Natural killer cell (primary cell): ENCODE data around the gene CAMK2D. TPM values are rescaled to one million over a fixed set of nuclear protein-coding genes. Genes with fewer than 3 reads are reported as not detected.

ENCODE experiments used
- ATAC-seq, 3 donors: fragments of 150-1000 bp in 2 of 3; fragments of 200-7000 bp in 1 of 3; cut with Tn5 transposase; 1 replicate in 1 of 3; 2 replicates in 2 of 3; pipeline ENCODE4 v1.10.0; 2021; ENCODE audit warnings: mild to moderate bottlenecking in 2 of 3, moderate library complexity in 2 of 3
- DNase-seq, 2 donors: peaks; one replicate each; pipeline versions ENCODE4 v3.0.0 to v3.0.0-alpha.2; 2013 to 2021; ENCODE audit warnings: mixed read lengths in 1 of 2
- H3K27ac ChIP-seq: one replicate; pipeline ENCODE4 v1.5.1; 2013; ENCODE audit warnings: mild to moderate bottlenecking, low read length
- H3K27me3 ChIP-seq: one replicate; pipeline ENCODE4 v1.6.1; 2013; ENCODE audit warnings: low read length; ENCODE audit not compliant: control insufficient read depth, insufficient read depth
- H3K36me3 ChIP-seq: one replicate; pipeline ENCODE4 v1.6.1; 2013; ENCODE audit warnings: low read length; ENCODE audit not compliant: control insufficient read depth, insufficient read depth
- H3K4me1 ChIP-seq: one replicate; pipeline ENCODE4 v1.6.1; 2013; ENCODE audit warnings: low read length; ENCODE audit not compliant: control insufficient read depth, insufficient read depth
- H3K4me3 ChIP-seq: one replicate; pipeline ENCODE4 v1.5.1; 2013; ENCODE audit warnings: low read length
- H3K9me3 ChIP-seq: one replicate; pipeline ENCODE4 v1.6.1; 2013; ENCODE audit warnings: low read length; ENCODE audit not compliant: control insufficient read depth, insufficient read depth
- H3K27ac Mint-ChIP-seq, 2 donors: one replicate each; pipeline ENCODE4 v1.8.0; 2022; ENCODE audit warnings: mild to moderate bottlenecking in 2 of 2, mixed read lengths in 2 of 2, moderate library complexity in 1 of 2
- H3K27me3 Mint-ChIP-seq, 2 donors: one replicate each; pipeline ENCODE4 v1.8.0; 2022; ENCODE audit warnings: low read depth in 2 of 2, mixed read lengths in 2 of 2
- H3K36me3 Mint-ChIP-seq: one replicate; pipeline ENCODE4 v1.8.0; 2022; ENCODE audit warnings: mixed read lengths
- H3K4me1 Mint-ChIP-seq, 2 donors: one replicate each; pipeline ENCODE4 v1.8.0; 2022; ENCODE audit warnings: mixed read lengths in 2 of 2
- H3K4me3 Mint-ChIP-seq: one replicate; pipeline ENCODE4 v1.8.0; 2022; ENCODE audit warnings: mild to moderate bottlenecking, moderate library complexity, mixed read lengths
- H3K9me3 Mint-ChIP-seq, 2 donors: one replicate each; pipeline ENCODE4 v1.8.0; 2022; ENCODE audit warnings: mixed read lengths in 2 of 2
- WGBS: methylation state at CpG from one replicate; pipeline ENCODE4 v1.1.7; 2013; ENCODE audit warnings: missing lambda C conversion rate; ENCODE audit not compliant: insufficient coverage; 5-methylcytosine and 5-hydroxymethylcytosine counted together
- intact Hi-C: fragments of 100-400 bp; cut with micrococcal nuclease; formaldehyde crosslinking; loops from one replicate; pipeline ENCODE4 v1.14.2; 2022
- total RNA-seq, 4 donors: library from RNA; stranded (reverse); fragments of 120-200 nt in 1 of 4; gene quantifications; one replicate each; pipeline versions ENCODE4 v1.2.3 to v1.2.4, GENCODE V29; 2013 to 2022
- TF ChIP-seq, protein P1 (sequence below): fragments of 200-600 bp; IDR thresholded peaks from one replicate; pipeline ENCODE4 v1.8.0; 2022; ENCODE audit warnings: antibody characterized with exemption

The CAMK2D gene
- total RNA-seq, 3 donors from 2014 or later (not counting 1 experiment from before 2014, with no cell fraction given): 31.6 to 40.1 (median 34.5) TPM

DNA sequence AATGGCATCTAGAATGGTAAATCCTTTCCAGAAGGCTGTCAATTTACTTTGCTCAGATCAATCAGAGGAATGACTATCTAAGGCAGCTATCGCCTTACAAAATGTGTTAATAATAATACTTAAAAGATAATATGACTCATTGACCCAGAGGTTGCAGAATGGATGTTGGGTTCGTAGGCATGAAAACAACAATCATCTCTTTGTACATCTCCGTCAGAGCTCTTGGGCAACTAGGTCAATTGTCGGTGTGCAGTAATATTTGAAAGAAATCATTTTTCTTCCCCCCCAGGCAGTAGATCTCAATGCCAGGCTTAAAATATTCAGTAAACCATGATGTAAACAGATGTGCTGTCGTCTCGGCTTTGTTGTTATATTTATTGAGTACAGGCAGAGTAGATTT lies 165.1 kb downstream of the CAMK2D start:
- H3K4me3 Mint-ChIP-seq: no peak overlapping the region
- ATAC-seq (no peak), DNase-seq (no peak)
- no peaks in the 10 kb centered on the region for H3K9me3 ChIP-seq
- H3K4me1 Mint-ChIP-seq: peaks cover 33 to 37% of the 10 kb centered on the region in 2 donors
- H3K27ac ChIP-seq: no peak overlapping the region
- no peak overlapping the region for H3K27ac Mint-ChIP-seq
- no peaks in the 10 kb centered on the region for H3K27me3 Mint-ChIP-seq
- peaks cover 2% of the 10 kb centered on the region for H3K36me3 ChIP-seq
- 100% methylated on average over 6 of the region's 6 CpGs for WGBS
- no peak overlapping the region for H3K4me3 ChIP-seq
- TF ChIP-seq, protein P1, sequence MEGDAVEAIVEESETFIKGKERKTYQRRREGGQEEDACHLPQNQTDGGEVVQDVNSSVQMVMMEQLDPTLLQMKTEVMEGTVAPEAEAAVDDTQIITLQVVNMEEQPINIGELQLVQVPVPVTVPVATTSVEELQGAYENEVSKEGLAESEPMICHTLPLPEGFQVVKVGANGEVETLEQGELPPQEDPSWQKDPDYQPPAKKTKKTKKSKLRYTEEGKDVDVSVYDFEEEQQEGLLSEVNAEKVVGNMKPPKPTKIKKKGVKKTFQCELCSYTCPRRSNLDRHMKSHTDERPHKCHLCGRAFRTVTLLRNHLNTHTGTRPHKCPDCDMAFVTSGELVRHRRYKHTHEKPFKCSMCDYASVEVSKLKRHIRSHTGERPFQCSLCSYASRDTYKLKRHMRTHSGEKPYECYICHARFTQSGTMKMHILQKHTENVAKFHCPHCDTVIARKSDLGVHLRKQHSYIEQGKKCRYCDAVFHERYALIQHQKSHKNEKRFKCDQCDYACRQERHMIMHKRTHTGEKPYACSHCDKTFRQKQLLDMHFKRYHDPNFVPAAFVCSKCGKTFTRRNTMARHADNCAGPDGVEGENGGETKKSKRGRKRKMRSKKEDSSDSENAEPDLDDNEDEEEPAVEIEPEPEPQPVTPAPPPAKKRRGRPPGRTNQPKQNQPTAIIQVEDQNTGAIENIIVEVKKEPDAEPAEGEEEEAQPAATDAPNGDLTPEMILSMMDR: no peak
- H3K4me1 ChIP-seq: peaks cover 8% of the 10 kb centered on the region
- no peaks in the 10 kb centered on the region for H3K27me3 ChIP-seq
- no peaks in the 10 kb centered on the region for H3K9me3 Mint-ChIP-seq
- no peaks in the 10 kb centered on the region for H3K36me3 Mint-ChIP-seq
- intact Hi-C loops: no loop called here

DNA sequence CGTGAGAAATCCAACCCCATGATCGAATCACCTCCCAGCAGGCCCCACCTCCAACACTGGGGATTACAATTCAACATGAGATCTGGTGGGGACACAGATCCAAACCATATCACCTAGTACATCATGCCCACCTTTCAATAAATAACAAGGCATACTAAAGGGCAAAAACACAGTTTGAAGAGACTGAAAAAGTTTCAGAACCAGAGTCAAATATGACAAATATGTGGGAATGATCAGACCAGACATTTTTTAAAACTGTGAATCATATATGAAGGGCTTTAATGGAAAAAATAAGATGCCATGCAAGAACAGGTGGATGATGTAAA lies 167.3 kb downstream of the CAMK2D start:
- Mint-ChIP-seq H3K36me3 (no peaks in the 10 kb centered on the region), H3K27ac (peak overlapping the region in 1 of 2 donors; percentile 30), H3K27me3 (no peaks in the 10 kb centered on the region), H3K4me1 (peaks cover 33 to 34% of the 10 kb centered on the region in 2 donors), H3K4me3 (no peak overlapping the region), H3K9me3 (no peaks in the 10 kb centered on the region)
- H3K4me1 ChIP-seq: peaks cover 8% of the 10 kb centered on the region
- ATAC-seq: no peak
- no peaks in the 10 kb centered on the region for H3K9me3 ChIP-seq
- WGBS: 79% methylated on average over 2 of the region's 2 CpGs
- peaks cover 2% of the 10 kb centered on the region for H3K36me3 ChIP-seq
- TF ChIP-seq, protein P1: no peak
- no peak overlapping the region for H3K4me3 ChIP-seq
- peak overlapping the region; percentile 53 for H3K27ac ChIP-seq
- no peak for DNase-seq
- intact Hi-C loops: no loop called here
- H3K27me3 ChIP-seq: no peaks in the 10 kb centered on the region

DNA sequence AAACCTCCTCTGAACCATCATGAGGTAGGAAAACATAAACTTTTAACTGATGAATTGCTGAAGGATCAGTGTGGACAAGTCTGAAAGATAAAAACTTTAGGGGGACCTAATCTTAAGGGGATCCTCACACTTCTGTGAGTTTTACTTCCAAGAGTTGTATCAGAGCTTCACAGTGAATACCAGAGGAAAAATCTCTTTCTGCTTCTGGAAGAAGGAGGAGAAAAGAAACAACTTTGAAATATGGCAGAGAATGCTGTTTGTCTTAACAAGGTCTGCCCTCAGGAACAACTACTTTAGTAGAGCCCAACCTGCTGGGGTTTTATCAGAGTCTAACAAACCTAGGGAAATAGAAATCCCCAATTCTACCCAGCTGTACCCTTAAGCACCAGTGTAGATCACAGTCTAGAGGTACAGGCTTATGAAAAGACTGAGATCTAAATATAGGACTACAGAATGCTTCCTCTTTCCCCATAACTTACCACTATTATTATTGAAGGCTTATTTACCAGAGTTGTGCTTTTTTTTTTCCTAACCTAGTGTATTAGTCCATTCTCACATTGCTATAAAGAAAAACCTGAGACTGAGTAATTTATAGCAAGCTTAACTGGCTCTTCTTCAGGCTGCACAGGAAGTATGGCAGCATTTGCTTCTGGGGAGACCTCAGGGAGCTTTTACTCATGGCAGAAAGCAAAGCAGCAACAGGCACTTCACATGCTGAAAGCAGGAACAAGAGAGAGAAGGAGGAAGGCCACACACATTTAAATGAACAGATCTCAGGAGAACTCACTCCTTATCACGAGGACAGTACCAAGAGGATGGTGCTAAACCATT lies 167.9 kb downstream of the CAMK2D start:
- intact Hi-C loops: no loop called here
- H3K36me3 Mint-ChIP-seq: no peaks in the 10 kb centered on the region
- H3K4me1 ChIP-seq: peaks cover 8% of the 10 kb centered on the region

More for the DNA sequence above, 167.9 kb downstream of the CAMK2D start:
- no peaks in the 10 kb centered on the region for H3K27me3 Mint-ChIP-seq
- peaks cover 39% of the 10 kb centered on the region in 2 donors for H3K4me1 Mint-ChIP-seq
- peak overlapping the region; percentile 53 for H3K27ac ChIP-seq
- H3K9me3 Mint-ChIP-seq: no peaks in the 10 kb centered on the region
- H3K27ac Mint-ChIP-seq: peak overlapping the region in 1 of 2 donors; percentile 30
- WGBS: 60% methylated on average over 1 of the region's 1 CpG
- no peak overlapping the region for H3K4me3 Mint-ChIP-seq
- peaks cover 2% of the 10 kb centered on the region for H3K36me3 ChIP-seq
- no peak for ATAC-seq
- H3K4me3 ChIP-seq: no peak overlapping the region
- TF ChIP-seq, protein P1: no peak
- H3K9me3 ChIP-seq: no peaks in the 10 kb centered on the region
- no peak for DNase-seq
- H3K27me3 ChIP-seq: no peaks in the 10 kb centered on the region
